Anterior cingulate cortex (tissue), 58 donors: ENCODE data around the gene VPS13C.
"Not testable (repeated sequence)": the region's sequence is repeated elsewhere in the genome, so short reads cannot be mapped to it uniquely, and the experiment has no call there.

Source experiments
- DNase-seq, 58 donors: peaks; one replicate each; lab custom pipeline; 2025; lab: John Stamatoyannopoulos, UW

VPS13C gene

GRCh38 chr15:62071711-62072308, 11.6 kb upstream of the VPS13C start:
- no peak for DNase-seq

DNA sequence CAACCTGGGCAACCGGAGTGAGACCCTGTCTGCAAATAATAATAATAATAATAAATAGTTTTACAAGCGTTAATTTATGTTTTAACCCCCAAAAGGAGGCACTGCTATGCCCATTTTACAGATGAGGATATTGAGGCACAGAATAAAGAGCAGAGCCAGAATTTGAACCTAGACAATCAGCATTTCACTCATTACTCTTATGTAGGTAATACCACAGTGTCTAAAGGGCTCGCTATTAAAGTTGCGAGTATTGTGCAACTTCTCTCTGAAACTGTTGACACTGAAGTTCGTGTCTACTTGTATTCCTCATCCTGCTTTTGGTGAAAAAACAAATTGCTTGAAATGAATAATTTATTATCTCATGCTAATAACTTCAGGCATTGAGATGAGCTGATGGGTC, 9.3 kb upstream of the VPS13C start:
- no peak for DNase-seq

- no peak for DNase-seq
Observed at GRCh38 chr15:62068810-62069167, 8.5 kb upstream of the VPS13C start.

- DNase-seq: peak in 7 of 58 donors; percentile 4 to 36 (median 9)
Observed at GRCh38 chr15:62068071-62068809, 8.0 kb upstream of the VPS13C start.

- peak in 5 of 58 donors; percentile 5 to 29 (median 19) for DNase-seq
Observed at GRCh38 chr15:62067448-62068044, 7.3 kb upstream of the VPS13C start.

DNA sequence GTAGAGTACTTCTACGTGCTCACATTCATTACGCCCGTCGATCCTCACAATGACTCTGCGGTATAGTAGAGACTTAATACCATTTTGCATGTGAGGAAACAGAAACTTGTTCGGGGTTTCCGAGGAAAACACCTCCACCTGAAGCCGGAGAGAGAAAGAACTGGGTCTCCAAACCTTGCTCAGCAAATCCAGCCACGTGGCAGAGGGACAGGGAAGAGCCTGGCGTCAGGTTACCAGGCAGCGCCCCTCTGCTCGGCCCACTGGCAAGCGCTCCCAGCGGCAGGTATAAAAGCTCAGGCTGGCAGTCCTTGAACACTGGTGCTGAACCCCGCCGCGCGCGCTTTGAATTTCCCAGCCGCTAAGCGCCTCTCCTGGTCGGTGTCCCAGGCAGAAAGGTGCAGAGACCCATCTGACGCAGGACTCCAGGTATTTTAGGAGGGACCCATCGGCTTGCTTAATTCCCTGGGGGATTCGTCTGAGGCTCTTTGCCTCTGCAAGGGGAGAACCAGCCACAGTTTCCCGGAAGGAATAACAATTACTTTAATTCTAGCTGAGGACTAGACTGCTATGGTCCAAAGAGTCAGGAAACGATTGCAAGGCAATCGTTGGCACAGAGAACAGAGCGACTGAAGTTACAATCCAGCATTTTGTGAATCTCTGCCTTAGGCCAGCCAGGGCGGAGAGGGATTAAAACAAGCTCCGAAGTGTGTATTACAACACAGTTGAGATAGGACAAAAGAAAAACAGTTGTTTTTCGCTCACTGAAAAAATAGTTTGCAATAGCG, 6.6 kb upstream of the VPS13C start, which contains the start of gene C2CD4A:
TSS of gene C2CD4A (plus strand) at position 315 of the 785 bp plus-strand sequence. CDS start 637 bp downstream, outside the sequence.
- DNase-seq: peak in 31 of 58 donors; percentile 7 to 56 (median 24)

GRCh38 chr15:62063825-62064635, 3.8 kb upstream of the VPS13C start:
- no peak for DNase-seq

DNA sequence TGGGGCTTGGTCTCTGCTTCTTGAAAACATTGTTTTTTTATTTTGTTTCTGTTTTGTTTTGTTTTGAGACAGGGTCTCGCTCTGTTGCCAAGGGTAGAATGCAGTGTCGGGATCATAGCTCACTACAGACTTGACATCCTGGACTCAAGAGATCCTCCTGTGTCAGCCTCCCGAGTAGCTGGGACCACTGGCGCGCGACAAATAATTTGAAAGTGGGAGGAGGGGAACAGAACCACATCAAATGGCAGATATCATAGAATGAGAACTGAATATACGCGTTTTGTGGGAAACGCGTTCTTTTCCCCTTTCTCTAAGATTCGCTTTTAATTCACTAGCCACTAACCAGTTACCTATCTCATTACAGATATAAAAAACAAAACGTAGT, 641 bp upstream of the VPS13C start:
- no peak for DNase-seq

- DNase-seq: peak in 22 of 58 donors; percentile 39 to 74 (median 60)
Observed at GRCh38 chr15:62059816-62060112, 483 bp downstream of the VPS13C start.

DNA sequence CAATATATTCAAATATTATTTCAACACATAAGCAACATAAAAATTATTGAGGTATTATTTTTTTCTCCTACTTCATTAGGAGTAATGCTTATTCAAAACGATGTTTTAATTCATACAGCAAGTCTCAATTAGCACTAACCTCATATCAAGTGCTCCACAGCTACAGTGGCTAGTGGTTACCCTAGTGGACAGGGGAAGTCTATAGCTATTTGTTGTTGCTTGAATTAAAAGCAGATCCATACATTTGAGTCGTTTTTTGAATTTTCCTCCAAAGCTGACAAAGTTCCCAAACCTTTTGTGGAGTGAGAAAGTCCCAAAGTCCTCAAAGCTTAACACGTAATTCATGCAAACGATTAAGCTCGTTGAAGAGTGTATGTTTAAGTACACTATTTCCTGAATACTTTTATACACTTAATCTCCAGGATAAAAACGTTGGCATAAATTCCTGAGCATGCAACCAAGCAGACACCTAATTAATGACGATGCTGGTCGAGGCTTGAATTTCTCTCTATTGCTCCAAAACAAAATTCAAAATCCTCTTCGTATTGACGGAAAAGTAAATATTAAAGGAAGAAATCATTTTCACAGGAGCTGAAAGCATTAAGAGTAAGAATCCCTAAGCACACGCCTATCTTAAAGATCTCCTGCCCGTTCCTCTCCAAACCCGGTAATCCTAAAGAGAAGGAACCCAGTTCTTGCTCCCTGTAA, 985 bp downstream of the VPS13C start:
- no peak for DNase-seq

- no peak for DNase-seq
Observed at GRCh38 chr15:62058327-62059028, 1.8 kb downstream of the VPS13C start.

DNA sequence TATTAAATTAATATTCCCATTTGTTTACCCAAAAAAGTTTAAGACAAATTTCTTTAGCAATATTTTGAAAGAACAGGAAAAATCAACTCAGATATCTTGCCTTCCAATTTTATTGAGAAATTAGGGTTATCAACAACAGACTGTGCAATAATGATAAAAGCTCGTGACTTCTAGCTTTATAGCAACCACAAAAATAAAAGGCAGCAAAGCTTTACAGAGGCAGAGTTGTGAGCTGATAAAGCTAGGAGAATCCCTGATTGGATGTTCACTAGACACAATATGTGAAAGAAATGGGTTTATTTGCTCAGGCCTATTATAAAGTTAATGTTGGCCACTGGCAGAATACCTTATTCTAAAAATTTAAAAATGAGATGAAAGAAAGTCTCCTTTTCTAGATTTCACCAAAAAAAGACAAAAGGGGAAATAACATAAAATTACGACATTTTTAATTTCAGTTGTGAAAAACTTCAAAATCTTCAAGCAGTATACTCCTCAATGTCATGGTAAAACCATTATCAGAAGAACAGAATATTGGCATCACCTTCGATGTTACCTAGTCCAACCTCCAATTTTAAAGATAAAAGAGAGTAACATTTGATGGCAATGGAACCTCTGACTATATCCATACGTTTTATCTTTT, 2.8 kb downstream of the VPS13C start:
- no peak for DNase-seq

DNA sequence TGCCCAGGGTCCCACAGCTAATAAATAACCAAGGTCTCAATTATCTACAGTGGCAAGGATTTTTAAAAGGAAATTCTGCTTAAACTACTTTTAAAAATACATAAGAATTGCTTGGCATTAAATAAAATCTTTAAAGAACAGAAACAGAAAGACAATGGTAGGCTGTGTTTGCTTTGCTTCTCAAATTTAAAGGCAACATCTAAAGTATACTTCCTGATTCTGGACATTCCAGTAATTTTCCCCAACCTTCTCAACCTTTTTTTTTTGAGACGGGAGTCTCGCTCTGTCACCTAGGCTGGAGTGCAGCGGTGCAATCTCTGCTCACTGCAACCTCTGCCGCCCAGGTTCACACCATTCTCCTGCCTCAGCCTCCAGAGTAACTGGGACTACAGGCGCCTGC, 5.3 kb downstream of the VPS13C start:
- no peak for DNase-seq

DNA sequence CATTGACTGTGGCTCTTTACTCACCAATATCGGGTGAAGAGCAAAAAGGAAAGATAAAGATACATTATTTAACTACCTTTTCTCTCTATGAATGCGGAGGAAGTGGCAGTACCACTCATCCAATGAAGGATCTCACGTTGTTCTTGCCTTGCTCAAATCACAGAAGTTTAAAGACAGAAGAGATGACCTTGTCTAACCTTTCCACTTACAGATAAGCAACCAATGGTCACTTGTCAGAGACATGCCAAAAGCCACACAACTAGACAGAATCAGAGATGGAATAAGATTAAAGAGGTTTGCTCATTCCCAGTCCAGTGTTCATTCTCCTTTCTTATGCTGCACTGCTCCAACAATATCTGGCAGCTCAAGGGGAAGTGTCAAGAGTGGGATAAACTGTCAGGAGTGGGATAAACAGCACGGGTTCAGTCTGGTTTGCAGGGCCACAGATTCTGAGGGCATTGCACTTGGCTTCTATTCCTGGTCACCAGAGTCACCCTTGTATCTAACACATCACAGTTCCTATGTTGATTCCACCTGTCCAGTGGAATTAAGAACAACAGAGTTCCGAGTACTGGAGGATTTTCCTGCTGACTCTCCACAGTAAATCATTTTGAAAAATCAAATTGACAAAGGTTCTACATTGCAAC, 6.7 kb downstream of the VPS13C start:
- no peak for DNase-seq

DNA sequence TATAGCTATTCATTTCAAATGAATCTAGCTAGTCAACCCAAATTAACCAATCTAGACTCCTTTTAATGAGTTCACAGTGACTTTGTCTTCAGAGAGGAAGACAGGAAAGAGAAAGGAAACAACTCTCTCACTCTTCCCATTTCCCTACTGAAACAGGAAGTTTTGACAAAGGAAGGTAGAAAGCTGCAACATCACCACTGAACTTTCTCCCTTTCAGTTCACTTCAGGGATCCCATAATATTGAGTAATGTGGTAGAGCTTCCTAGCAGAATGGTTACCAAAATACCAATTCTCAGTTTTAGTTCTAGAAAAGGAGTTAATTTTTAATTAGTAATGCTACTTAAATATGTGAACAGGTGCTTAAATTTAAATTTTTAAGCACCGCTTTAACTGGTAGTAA, 7.5 kb downstream of the VPS13C start:
- DNase-seq: no peak

DNA sequence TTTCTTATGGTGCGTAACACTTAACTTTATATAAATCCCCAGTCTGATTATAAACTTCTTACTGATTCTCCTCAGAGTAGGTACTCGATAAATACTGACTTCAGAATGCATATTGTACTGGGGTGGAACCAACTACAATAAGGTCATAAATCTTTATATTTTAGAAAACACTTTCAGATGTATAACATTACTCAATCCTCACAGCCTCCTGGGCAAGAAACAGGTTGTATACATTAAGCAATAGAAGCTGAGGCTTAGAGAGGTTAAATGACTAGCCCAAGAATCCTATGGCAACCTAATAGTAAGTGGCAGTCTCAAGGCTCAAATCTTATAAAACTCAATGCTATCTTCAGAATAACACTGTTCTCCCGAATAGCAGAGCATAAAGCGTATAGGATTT, 9.1 kb downstream of the VPS13C start:
- DNase-seq: no peak

DNA sequence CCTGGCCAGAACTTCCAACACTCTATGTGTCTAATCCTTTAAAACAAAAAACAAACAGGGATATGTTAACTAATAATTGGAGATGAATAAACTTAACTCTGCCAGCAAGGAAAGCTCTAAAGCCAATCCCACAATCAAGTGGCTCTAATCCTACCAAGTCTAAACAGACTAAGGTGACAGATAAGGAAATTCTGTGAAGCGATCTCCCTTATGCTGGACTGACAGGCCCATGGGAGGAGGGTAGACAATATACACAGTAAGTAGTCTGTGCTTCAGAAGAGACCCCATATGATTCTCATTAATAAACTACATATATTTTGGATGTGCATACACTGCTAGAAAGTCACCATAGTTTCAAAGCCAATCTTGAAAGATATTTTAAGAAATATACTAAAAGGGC, 10.1 kb downstream of the VPS13C start:
- DNase-seq: no peak

DNA sequence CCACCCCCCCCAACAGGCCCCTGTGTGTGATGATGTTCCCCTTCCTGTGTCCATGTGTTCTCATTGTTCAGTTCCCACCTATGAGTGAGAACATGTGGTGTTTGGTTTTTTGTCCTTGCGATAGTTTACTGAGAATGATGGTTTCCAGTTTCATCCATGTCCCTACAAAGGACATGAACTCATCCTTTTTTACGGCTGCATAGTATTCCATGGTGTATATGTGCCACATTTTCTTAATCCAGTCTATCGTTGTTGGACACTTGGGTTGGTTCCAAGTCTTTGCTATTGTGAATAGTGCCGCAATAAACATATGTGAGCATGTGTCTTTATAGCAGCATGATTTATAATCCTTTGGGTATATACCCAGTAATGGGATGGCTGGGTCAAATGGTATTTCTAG, 12.0 kb downstream of the VPS13C start:
- DNase-seq: not testable (repeated sequence)
